ENCODE data around the gene TMED1. TPM values are rescaled to one million over a fixed set of nuclear protein-coding genes. Genes with fewer than 3 reads are reported as not detected.

Gene TMED1
- 10 to 100 TPM; 25.9 to 38.6 (median 32.9) TPM for total RNA-seq
- polyA plus RNA-seq, result 10 to 100 TPM; 40.4 to 88.6 TPM
- long read RNA-seq, donor 1, transcript TMED1-201 (4 exons, 1,340 nt), result major isoform, 29 of 36 reads
- long read RNA-seq, donor 1, partial matches to known transcripts, result 5 of 36 reads
- long read RNA-seq, donor 1, other reads (novel, unspliced or antisense), result 2 of 36 reads
- long read RNA-seq, donor 2, transcript TMED1-201 (4 exons, 1,340 nt), result major isoform, 38 of 45 reads
- long read RNA-seq, donor 2, partial matches to known transcripts, result 5 of 45 reads
- long read RNA-seq, donor 2, other reads (novel, unspliced or antisense), result 2 of 45 reads
- long read RNA-seq, donor 3, transcript TMED1-201 (4 exons, 1,340 nt), result major isoform, 38 of 40 reads
- long read RNA-seq, donor 3, partial matches to known transcripts, result 1 of 40 reads
- long read RNA-seq, donor 3, other reads (novel, unspliced or antisense), result 1 of 40 reads

GRCh38 chr19:10835754-10836478 is at the start of gene TMED1:
TSS of gene TMED1 (minus strand) at chr19:10836212. CDS start at chr19:10836191, 21 bp downstream.
- 0 to 1% methylated on average over 49 to 50 of the region's 50 CpGs for WGBS, 2 donors
- peak in 7 of 9 donors; percentile 16 to 58 (median 43) for TF ChIP-seq CTCF (IDR thresholded peaks at IDR 0.05)
- Histone ChIP-seq H3K4me1 (peaks cover 0 to 16% (median 5%) of the 10 kb centered on the region in 9 donors), H3K27ac (peak within 1 kb of the TSS; percentile 94 to 99 (median 98)), H3K9me3 (peaks cover 0 to 20% (median 6%) of the 10 kb centered on the region in 11 donors), H3K27me3 (no peaks in the 10 kb centered on the region), H3K4me3 (peak within 1 kb of the TSS; percentile 55 to 86 (median 72)), H3K36me3 (peaks cover 0 to 44% (median 14%) of the 10 kb centered on the region in 9 donors)
- DNase-seq (peak; percentile 97 to 100), ATAC-seq (peak; percentile 91 to 96 (median 94))
- intact Hi-C loops (cut with DNase I), result loop anchor here in 2 of 10 donors (1.0 to 2.0 kb wide), 3 partner anchors 29 to 119 kb away; partner anchors contain the start of gene DNM2 (in 1 of the 2)

GRCh38 chr19:10885201-10886169 is 49.5 kb upstream of the TMED1 start:
- H3K9me3 ChIP-seq, result no peaks in the 10 kb centered on the region
- ATAC-seq, result no peak
- 76 to 80% methylated on average over 20 of the region's 20 CpGs for WGBS, 2 donors

GRCh38 chr19:10884274-10884673 is 48.3 kb upstream of the TMED1 start:
- Histone ChIP-seq H3K4me3 (no peak overlapping the region), H3K27me3 (no peaks in the 10 kb centered on the region), H3K27ac (peak overlapping the region in 1 of 10 donors; percentile 2), H3K36me3 (no peaks in the 10 kb centered on the region), H3K4me1 (peaks cover 0 to 67% (median 43%) of the 10 kb centered on the region in 9 donors), H3K9me3 (no peaks in the 10 kb centered on the region)
- DNase-seq (no peak), ATAC-seq (peak in 1 of 8 donors; percentile 24)
- intact Hi-C loops (cut with DNase I), result loop anchor here in 1 of 10 donors (5.0 kb wide), 1 partner anchor 43 kb away; the partner anchor contains the start of genes TIMM29 and YIPF2
- TF ChIP-seq CTCF (IDR thresholded peaks at IDR 0.05), result no peak
- 67 to 75% methylated on average over 2 of the region's 2 CpGs for WGBS, 2 donors

More at GRCh38 chr19:10885201-10886169, 49.5 kb upstream of the TMED1 start:
- intact Hi-C loops (cut with DNase I), result no loop called here
- no peak for TF ChIP-seq CTCF (IDR thresholded peaks at IDR 0.05)
- H3K27me3 ChIP-seq, result no peaks in the 10 kb centered on the region
- H3K36me3 ChIP-seq, result no peaks in the 10 kb centered on the region
- H3K27ac ChIP-seq, result peak overlapping the region in 2 of 10 donors; percentile 2 to 4
- DNase-seq, result no peak
- H3K4me1 ChIP-seq, result peaks cover 0 to 57% (median 34%) of the 10 kb centered on the region in 9 donors
- H3K4me3 ChIP-seq, result no peak overlapping the region
